ENCODE results near the gene DOCK6.

Gene DOCK6

DNA sequence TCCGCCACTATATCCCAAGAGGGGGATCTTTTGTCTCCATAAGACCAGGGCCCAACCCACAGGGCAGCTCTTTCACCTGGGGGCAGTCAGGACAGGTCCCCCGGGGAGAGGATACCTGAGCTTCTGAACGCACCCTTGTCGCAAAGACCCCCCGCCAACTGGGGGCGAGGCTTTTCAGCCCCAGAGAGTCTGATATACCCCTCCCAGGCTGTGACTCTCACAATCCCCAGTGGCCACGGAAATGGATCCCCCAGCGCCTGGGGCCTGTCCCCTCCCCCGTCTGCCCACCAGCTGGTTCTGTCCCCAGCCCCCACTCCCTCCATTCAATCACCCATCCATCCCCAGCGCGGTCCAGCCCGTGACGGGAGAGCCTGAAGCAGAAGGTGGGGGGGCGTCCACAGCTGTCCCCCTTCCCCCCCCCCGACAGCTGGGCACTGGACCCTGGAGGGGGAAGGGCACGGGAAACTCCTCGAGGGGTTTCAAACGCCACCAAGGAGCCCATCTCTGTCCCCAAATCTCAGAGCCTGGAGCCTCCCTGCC, 823 bp downstream of the DOCK6 start:
- ChIA-PET POLR2A (no interaction called here), CTCF (no interaction called here)
- no peak for DNase-seq (ENCODE audit: extremely low spot score)
- TF ChIP-seq HDGF (IDR thresholded peaks at IDR 0.05; ENCODE audit: borderline replicate concordance) (no peak), BHLHE40 (IDR thresholded peaks at IDR 0.05; ENCODE audit: borderline replicate concordance) (no peak), SP1 (IDR thresholded peaks at IDR 0.05) (no peak), ZNF384 (IDR thresholded peaks at IDR 0.05) (no peak), PKNOX1 (IDR thresholded peaks at IDR 0.05) (no peak), SUZ12 (IDR thresholded peaks at IDR 0.05) (no peak), NFRKB (IDR thresholded peaks at IDR 0.05) (no peak), L3MBTL2 (conservative IDR thresholded peaks at IDR 0.05) (no peak), FOXM1 (IDR thresholded peaks at IDR 0.05; ENCODE audit: borderline replicate concordance) (no peak), ELF4 (IDR thresholded peaks at IDR 0.05) (no peak), LEF1 (IDR thresholded peaks at IDR 0.05; ENCODE audit: borderline replicate concordance) (no peak), FOXA1 (IDR thresholded peaks at IDR 0.05) (no peak), FOXK2 (IDR thresholded peaks at IDR 0.05) (no peak), TARDBP (IDR thresholded peaks at IDR 0.05) (no peak), ARNT (IDR thresholded peaks at IDR 0.05) (no peak), CTBP1 (IDR thresholded peaks at IDR 0.05; ENCODE audit: borderline replicate concordance) (no peak)

DNA sequence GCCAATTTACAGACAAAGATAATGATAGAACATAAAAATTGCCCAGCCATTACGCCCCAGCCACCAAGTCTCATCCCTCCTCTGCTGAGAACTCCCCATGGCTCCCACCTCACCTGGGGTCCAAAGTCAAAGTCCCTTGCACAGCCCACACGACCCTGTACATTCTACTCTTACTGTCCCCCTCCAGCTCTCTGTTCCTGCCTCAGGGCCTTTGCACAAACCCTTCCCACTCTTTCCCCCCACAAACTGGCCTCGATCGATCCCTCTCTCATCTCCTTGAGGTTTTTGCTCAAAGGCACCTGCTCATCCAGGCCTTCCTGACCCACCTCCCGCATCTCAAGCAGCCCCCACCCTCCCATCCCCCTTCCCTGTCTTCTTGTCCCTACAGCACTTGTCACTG, 1.3 kb downstream of the DOCK6 start:
- ChIA-PET POLR2A (no interaction called here), CTCF (no interaction called here)
- TF ChIP-seq ZNF384 (IDR thresholded peaks at IDR 0.05) (no peak), FOXA1 (IDR thresholded peaks at IDR 0.05) (no peak), HDGF (IDR thresholded peaks at IDR 0.05; ENCODE audit: borderline replicate concordance) (no peak), FOXM1 (IDR thresholded peaks at IDR 0.05; ENCODE audit: borderline replicate concordance) (no peak), FOXK2 (IDR thresholded peaks at IDR 0.05) (no peak), ELF4 (IDR thresholded peaks at IDR 0.05) (no peak), TARDBP (IDR thresholded peaks at IDR 0.05) (no peak), CTBP1 (IDR thresholded peaks at IDR 0.05; ENCODE audit: borderline replicate concordance) (no peak), ARNT (IDR thresholded peaks at IDR 0.05) (no peak), SUZ12 (IDR thresholded peaks at IDR 0.05) (no peak), LEF1 (IDR thresholded peaks at IDR 0.05; ENCODE audit: borderline replicate concordance) (no peak), NFRKB (IDR thresholded peaks at IDR 0.05) (no peak), SP1 (IDR thresholded peaks at IDR 0.05) (no peak), BHLHE40 (IDR thresholded peaks at IDR 0.05; ENCODE audit: borderline replicate concordance) (no peak), L3MBTL2 (conservative IDR thresholded peaks at IDR 0.05) (no peak), PKNOX1 (IDR thresholded peaks at IDR 0.05) (no peak)
- no peak for DNase-seq (ENCODE audit: extremely low spot score)

DNA sequence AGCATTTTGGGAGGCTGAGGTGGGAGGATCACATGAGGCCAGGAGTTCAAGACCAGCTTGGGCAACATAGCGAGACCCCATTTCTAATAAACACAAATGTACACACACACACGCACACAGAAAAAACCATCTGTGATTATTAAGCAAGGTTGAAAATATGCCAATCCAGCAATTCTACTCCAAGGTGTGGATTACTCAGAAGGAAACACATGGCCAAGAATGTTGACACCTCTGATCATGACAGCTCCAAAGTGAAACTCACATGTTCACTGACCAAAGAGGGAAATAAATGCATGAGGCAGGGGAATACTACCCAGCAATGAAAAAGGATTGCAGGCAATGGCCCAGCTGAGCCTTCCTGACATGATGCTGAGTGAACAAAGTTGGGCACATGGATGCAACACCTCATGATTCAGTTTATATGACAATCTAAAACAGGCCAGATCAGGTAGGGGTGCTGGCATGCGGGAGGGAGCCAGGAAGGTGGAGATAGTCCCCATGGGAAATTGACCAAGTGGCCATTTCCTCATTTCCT, 4.4 kb downstream of the DOCK6 start:
- ChIA-PET CTCF (no interaction called here), POLR2A (no interaction called here)
- no peak for DNase-seq (ENCODE audit: extremely low spot score)

DNA sequence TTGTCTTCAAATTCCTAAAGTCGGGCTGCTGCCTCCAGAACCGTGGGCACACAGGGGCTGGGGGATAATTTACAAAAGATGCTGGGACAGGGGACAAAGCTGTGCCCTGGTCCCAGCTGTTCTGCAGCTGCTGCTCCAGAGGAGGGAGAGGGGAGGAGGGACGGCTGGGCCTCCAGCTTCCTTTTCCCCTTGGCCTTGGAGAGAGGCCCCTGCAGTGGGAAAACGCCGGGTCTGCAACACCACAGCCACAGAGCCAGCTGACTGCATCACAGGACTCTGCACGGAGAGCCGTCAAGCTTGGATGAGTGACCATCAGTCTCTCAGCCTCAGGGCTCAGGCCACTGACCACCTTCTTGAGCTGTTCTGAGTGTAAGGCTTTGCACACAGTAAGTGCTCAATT, 6.1 kb downstream of the DOCK6 start:
- POLR2A ChIA-PET, result no interaction called here
- DNase-seq (ENCODE audit: extremely low spot score), result no peak
- no peak for TF ChIP-seq SP1 (IDR thresholded peaks at IDR 0.05)
- CTCF ChIA-PET, result no interaction called here

More for the DNA sequence above, 4.4 kb downstream of the DOCK6 start:
- TF ChIP-seq L3MBTL2 (conservative IDR thresholded peaks at IDR 0.05) (0 out of 2 replicates have a peak, but pooled peaks have one; percentile 23), SP1 (IDR thresholded peaks at IDR 0.05) (no peak), TARDBP (IDR thresholded peaks at IDR 0.05) (no peak)

DNA sequence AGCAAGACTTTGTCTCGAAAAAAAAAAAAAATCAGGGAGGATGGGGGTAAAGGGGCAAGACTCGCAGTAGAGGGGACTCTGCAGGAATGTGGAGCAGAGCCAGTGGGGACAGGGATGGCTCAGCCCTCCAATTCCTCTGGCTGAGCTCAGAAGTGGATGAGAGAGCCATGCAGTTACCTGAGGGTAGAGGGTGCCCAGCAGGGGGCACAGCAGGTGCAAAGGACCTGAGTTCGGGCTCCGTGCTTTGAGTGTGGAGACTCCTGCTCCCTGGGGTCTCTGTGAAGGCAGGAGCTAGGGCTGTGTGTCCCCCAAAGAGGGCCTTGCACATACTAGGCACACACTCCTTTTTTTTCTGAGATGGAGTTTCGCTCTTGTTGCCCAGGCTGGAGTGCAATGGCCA, 7.7 kb downstream of the DOCK6 start:
- no peak for DNase-seq (ENCODE audit: extremely low spot score)
- TF ChIP-seq SP1 (IDR thresholded peaks at IDR 0.05) (no peak), FOXM1 (IDR thresholded peaks at IDR 0.05; ENCODE audit: borderline replicate concordance) (no peak), LEF1 (IDR thresholded peaks at IDR 0.05; ENCODE audit: borderline replicate concordance) (no peak), SUZ12 (IDR thresholded peaks at IDR 0.05) (no peak), CTBP1 (IDR thresholded peaks at IDR 0.05; ENCODE audit: borderline replicate concordance) (no peak)
- POLR2A ChIA-PET, result no interaction called here
- CTCF ChIA-PET, result interaction anchor here (0.6 kb wide), 1 partner anchor 19 kb away, joined by 5 read pairs; no protein-coding TSS in a partner anchor

DNA sequence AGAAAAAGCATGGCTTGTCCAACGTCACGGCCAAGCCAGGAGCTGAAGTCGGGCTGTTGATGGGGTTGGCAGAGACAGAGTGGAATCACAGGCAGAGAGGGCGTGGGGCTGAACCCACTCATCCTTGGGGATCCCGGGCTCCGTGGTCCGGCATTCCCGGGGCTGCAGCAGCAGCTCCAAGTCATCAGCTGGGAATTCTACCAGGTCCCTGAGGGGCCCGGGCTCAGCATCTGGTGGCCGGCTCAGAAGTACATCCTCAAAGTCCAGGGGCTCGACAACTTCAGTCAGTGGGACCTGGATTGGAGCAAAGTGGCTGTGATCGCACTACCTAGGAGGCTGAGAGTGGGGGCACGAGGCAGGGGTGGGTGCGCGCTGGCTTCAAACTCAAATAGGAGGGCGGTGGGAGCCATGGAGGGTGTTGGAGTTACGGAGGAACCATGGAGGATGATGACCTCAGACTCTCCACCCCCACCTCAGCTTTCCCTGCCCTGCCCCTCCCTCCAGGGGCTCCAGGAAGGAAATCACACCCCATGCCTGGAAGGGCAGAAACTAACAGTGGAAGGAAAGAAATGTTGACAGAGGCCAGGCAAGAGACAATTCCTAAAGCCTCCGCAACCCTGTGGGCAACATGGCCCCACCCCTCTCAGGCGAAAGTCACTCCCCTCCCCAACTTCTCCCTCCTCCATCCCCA, 9.5 kb downstream of the DOCK6 start:
- DNase-seq (ENCODE audit: extremely low spot score), result no peak
- TF ChIP-seq CTBP1 (IDR thresholded peaks at IDR 0.05; ENCODE audit: borderline replicate concordance), result no peak
- no peak for TF ChIP-seq FOXA1 (IDR thresholded peaks at IDR 0.05)
- no peak for TF ChIP-seq FOXK2 (IDR thresholded peaks at IDR 0.05)
- no peak for TF ChIP-seq ZNF384 (IDR thresholded peaks at IDR 0.05)
- TF ChIP-seq SP1 (IDR thresholded peaks at IDR 0.05), result no peak
- no peak for TF ChIP-seq PKNOX1 (IDR thresholded peaks at IDR 0.05)
- TF ChIP-seq NFRKB (IDR thresholded peaks at IDR 0.05), result no peak
- no peak for TF ChIP-seq SUZ12 (IDR thresholded peaks at IDR 0.05)
- no peak for TF ChIP-seq FOXM1 (IDR thresholded peaks at IDR 0.05; ENCODE audit: borderline replicate concordance)
- no peak for TF ChIP-seq LEF1 (IDR thresholded peaks at IDR 0.05; ENCODE audit: borderline replicate concordance)
- TF ChIP-seq BHLHE40 (IDR thresholded peaks at IDR 0.05; ENCODE audit: borderline replicate concordance), result no peak
- TF ChIP-seq TARDBP (IDR thresholded peaks at IDR 0.05), result no peak
- no peak for TF ChIP-seq ELF4 (IDR thresholded peaks at IDR 0.05)
- no peak for TF ChIP-seq HDGF (IDR thresholded peaks at IDR 0.05; ENCODE audit: borderline replicate concordance)
- TF ChIP-seq L3MBTL2 (conservative IDR thresholded peaks at IDR 0.05), result no peak
- no peak for TF ChIP-seq ARNT (IDR thresholded peaks at IDR 0.05)
- CTCF ChIA-PET, result no interaction called here
- POLR2A ChIA-PET, result no interaction called here

Measured in HEK293T (cell line).